ENCODE data around the gene SORCS2. TPM values are rescaled to one million over a fixed set of nuclear protein-coding genes. Genes with fewer than 3 reads are reported as not detected.
A peak's percentile ranks its signal among the peaks of the same experiment; 100 is the strongest.

SORCS2 gene
- total and polyA plus RNA-seq, 8 donors, result 4.6 to 9.7 (median 7.2) TPM

GRCh38 chr4:7298619-7299009 lies 106.3 kb downstream of the SORCS2 start:
- ATAC-seq (no peak), DNase-seq (peak in 1 of 4 donors; percentile 45)
- H3K36me3 ChIP-seq, result no peaks in the 10 kb centered on the region
- no peaks in the 10 kb centered on the region for H3K9me3 ChIP-seq
- H3K4me1 ChIP-seq, result no peaks in the 10 kb centered on the region
- no peak overlapping the region for H3K4me3 ChIP-seq
- no peak overlapping the region for H3K27ac ChIP-seq
- intact Hi-C loops (cut with DNase I), result no loop called here
- TF ChIP-seq, protein P1, sequence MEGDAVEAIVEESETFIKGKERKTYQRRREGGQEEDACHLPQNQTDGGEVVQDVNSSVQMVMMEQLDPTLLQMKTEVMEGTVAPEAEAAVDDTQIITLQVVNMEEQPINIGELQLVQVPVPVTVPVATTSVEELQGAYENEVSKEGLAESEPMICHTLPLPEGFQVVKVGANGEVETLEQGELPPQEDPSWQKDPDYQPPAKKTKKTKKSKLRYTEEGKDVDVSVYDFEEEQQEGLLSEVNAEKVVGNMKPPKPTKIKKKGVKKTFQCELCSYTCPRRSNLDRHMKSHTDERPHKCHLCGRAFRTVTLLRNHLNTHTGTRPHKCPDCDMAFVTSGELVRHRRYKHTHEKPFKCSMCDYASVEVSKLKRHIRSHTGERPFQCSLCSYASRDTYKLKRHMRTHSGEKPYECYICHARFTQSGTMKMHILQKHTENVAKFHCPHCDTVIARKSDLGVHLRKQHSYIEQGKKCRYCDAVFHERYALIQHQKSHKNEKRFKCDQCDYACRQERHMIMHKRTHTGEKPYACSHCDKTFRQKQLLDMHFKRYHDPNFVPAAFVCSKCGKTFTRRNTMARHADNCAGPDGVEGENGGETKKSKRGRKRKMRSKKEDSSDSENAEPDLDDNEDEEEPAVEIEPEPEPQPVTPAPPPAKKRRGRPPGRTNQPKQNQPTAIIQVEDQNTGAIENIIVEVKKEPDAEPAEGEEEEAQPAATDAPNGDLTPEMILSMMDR (IDR thresholded peaks at IDR 0.05), result no peak
- peaks cover 0 to 50% of the 10 kb centered on the region in 2 donors for H3K27me3 ChIP-seq

DNA sequence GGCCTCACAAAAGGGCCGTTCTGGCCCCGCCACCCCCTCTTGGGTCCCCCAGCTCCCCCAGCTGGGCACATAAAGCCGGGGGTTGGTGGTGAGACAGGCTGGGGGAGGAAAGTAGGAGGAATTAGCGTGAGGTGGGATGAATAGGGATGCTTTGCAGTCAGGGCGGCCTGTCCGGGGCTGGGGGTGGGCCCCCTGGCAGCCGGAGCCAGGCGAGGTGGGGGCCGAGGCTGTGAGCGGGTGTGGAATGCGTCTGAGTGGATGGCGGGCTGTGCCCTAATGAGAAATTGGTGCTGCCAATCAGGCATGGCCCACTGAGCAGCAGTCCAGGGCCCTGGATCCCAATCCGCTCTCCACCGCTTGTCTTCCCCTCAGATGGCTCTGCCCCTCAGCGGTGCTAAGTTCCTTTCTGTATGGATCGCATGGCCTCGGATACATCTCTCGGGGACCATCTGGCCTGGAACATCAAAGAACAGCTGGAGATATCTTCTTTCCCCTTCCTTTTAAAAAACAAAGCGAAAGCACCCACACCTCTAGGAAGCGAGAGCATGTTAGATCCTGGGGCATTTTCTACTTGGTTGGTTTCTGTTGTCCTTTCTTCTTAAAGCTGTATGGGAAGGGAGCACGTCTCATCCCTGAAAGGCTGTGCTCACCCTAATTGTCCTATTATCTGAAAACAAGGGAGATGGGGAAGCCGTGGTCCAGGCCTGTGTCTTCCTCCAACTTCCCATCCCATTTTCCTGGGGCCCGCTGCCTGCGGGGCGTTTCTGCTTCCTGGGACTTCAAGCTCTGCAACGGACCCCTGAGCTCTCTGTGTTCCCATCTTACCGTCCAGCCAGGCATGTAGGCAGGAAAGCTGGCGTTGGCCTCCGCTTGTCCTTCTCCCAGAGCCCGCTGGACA lies 106.9 kb downstream of the SORCS2 start:
- Histone ChIP-seq H3K36me3 (no peaks in the 10 kb centered on the region), H3K4me1 (no peaks in the 10 kb centered on the region), H3K4me3 (no peak overlapping the region), H3K27me3 (peaks cover 0 to 50% of the 10 kb centered on the region in 2 donors), H3K27ac (no peak overlapping the region), H3K9me3 (no peaks in the 10 kb centered on the region)
- TF ChIP-seq, protein P1 (IDR thresholded peaks at IDR 0.05), result no peak
- intact Hi-C loops (cut with DNase I), result no loop called here
- DNase-seq (peak in 1 of 4 donors; percentile 37), ATAC-seq (no peak)

DNA sequence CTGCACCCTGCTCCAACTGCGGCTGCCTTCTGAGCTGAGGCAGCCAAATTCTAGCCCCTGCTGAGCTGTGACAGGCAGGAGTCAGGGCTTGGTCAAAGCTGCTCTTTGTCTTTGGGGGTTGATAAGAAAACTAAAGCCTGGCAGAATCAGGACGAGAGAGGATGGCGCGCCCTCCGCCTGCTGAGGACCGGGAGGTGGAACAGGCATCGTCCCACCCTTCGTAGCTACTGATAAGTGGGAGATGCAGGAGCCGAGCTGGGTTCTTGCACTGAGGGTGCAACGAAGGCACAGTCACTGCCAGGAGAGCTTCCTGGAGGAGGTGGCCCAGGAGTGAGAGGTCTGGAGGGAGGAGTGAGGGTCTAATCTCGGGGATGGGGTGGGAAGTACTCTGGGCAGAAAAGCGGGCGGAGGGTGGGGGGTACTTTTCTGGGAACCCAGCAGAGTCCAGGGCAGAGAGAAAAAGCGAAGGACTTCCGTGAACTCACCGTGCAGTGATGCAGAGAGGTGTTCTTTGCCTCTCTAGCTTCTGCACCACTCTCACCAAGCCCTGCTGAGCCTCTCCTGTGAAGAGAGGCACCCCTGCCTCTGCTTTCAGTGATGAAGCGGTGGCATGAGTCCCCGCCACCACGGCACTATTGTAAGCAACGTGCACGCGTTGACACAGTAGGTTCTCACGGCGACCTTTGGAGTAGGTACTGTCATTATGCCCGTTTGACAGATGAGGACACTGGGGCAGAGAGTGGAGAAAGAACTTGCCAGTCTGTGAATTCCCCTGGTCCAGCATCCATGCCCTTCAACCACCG lies 107.8 kb downstream of the SORCS2 start:
- Histone ChIP-seq H3K9me3 (no peaks in the 10 kb centered on the region), H3K27me3 (peaks cover 0 to 50% of the 10 kb centered on the region in 2 donors), H3K4me1 (no peaks in the 10 kb centered on the region), H3K27ac (no peak overlapping the region), H3K4me3 (no peak overlapping the region), H3K36me3 (no peaks in the 10 kb centered on the region)
- intact Hi-C loops (cut with DNase I), result no loop called here
- DNase-seq, result peak in 1 of 4 donors; percentile 67
- no peak for ATAC-seq
- TF ChIP-seq, protein P1 (IDR thresholded peaks at IDR 0.05), result no peak

- intact Hi-C loops (cut with DNase I), result no loop called here
- DNase-seq (peak in 1 of 4 donors; percentile 46), ATAC-seq (no peak)
- H3K36me3 ChIP-seq, result no peaks in the 10 kb centered on the region
- TF ChIP-seq, protein P1 (IDR thresholded peaks at IDR 0.05), result no peak
- no peaks in the 10 kb centered on the region for H3K9me3 ChIP-seq
- peaks cover 0 to 46% of the 10 kb centered on the region in 2 donors for H3K27me3 ChIP-seq
- H3K4me3 ChIP-seq, result no peak overlapping the region
- no peak overlapping the region for H3K27ac ChIP-seq
- H3K4me1 ChIP-seq, result no peaks in the 10 kb centered on the region
These were observed 108.4 kb downstream of the SORCS2 start for GRCh38 chr4:7300711-7301095.

Data from left lung (tissue), 10 donors.